Kasumi-1 (cell line): ENCODE measurements around the gene TMEM37.

Experiments
- DNase-seq, 2 experiments: peaks; one replicate each; lab custom pipeline; 2025; lab: John Stamatoyannopoulos, UW

TMEM37 gene

DNA sequence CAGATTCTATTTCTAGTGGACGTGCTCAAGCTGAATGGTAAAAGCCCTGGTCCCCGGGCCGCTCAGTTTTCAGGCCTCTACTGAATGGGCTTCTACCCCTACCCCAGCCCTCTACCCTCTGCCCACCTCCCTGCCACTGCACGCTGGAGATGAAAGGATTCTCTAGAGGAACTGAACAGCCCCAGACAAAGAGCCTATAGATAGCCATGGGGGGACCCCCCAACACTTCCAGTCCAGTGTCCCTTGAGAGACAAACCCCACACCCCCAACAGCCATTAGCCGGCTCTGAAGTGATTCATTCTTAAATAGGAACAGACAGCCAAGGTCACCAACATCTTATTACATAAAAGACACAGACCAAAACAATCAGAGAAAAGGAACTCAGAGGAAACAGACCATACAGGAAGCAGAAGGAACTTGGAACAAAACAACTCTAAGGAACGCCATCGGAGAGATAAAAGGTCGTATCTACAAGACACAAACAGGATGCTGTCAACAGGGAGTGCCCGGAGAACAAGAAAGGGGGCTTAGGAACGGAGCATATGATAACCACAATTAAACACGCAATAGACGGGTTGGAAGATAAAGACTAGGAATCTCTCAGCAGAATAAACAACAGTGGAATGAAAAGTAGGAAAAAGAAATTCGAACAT lies 23.5 kb downstream of the TMEM37 start:
- DNase-seq: no peak

DNA sequence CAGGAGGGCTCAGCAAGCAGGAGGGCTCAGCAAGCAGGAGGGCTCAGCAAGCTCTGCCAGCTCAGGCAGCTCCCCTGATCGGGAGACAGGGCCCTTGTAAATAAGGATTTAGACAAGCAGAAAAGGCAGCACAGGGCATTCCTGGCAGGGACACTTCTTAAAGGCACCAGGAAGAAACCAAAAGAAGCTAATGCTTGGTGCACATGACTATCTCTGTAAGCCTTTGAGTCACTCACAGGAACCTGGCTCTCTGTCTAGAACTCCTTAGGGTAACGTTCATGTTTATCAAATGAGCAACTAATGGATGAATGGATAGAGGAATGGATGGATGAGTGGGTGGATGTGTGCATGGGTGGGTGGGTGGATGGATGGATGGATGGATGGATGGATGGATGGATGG lies 28.4 kb downstream of the TMEM37 start:
- DNase-seq: no peak

GRCh38 chr2:119461811-119462210 lies 30.2 kb downstream of the TMEM37 start:
- DNase-seq: no peak

DNA sequence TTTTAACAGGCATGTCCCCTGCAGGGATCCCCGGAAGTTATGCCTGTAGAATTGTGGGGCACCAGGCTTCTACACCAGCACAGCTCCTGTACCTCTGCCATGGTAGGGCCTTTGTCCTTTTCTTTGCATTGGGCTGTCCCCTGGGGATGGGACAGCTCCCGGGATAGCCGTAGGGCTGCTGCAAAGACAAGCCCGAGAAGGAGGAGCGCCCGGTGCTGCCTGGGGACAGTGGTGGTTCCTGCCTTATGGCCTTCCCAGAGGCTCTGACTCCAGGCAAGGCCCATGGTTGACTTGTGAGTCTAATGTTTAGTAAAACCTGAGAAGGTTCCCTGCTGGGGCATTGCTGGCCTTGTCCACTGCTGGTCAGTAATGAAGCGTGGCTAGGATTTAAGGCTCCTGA lies 30.9 kb downstream of the TMEM37 start:
- no peak for DNase-seq

GRCh38 chr2:119463136-119463535 lies 31.5 kb downstream of the TMEM37 start:
- DNase-seq: no peak

GRCh38 chr2:119463990-119464389 lies 32.3 kb downstream of the TMEM37 start:
- DNase-seq: no peak

GRCh38 chr2:119464981-119465380 lies 33.3 kb downstream of the TMEM37 start:
- no peak for DNase-seq

DNA sequence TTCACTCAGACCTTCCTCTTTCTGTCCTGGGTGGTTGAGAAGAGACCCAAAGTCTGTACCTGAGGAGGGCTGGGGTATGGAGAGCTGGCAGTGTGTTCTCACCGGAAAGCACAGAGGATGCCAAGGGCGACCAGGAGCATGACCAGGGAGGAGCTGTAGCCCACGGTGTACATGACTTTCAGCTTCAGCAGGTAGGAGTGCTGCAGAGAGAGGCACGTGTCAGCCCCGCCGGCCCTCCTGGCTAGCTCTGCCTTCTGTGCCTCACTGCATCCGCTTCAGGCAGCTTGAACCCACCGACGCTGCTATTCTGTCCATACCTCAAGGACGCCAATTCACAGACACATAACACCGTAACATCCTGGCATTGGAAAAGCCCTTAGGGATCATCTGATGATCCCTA lies 34.0 kb downstream of the TMEM37 start:
- DNase-seq: no peak

- no peak for DNase-seq
Measured at GRCh38 chr2:119466373-119466772, 34.7 kb downstream of the TMEM37 start.

DNA sequence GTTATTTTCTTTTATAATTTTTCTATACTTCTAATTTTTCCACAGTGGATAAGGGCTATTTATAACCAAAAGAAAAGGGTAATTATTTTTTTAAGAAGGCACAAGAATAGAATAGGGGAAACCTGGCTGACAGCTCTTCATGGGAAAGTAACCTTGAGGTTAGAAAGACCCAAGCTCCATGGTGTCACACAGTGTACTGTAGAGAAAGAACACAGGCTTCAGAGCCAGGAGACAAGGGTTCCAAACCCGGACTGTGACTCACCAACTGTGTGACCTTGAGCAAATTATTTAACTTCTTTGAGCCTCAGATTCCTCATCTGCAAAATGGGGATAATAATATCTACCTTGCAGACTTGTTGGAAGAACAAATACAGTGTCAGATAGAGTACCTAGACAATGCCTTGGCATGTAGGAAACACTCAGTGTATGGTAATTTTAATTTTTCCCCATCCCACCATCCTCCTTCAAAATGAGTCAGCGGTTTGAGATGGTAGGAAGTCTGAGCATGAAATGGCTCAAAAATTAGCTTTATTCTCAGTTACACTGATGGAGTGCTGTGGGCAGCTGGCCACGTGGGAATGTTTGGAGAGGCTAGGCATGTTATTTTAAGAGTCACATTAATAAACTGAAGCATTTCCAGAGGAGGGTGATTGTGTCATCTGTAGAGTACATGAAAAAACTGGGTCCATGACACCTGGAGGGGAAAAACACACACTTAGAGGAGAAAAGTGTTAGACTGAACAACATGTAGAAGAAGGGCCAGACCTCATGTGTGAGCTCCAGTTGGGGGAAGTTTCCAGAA lies 36.7 kb downstream of the TMEM37 start:
- no peak for DNase-seq

- no peak for DNase-seq
Measured at GRCh38 chr2:119469131-119469530, 37.5 kb downstream of the TMEM37 start.

- DNase-seq: no peak
Measured at GRCh38 chr2:119469661-119470297, 38.1 kb downstream of the TMEM37 start.

DNA sequence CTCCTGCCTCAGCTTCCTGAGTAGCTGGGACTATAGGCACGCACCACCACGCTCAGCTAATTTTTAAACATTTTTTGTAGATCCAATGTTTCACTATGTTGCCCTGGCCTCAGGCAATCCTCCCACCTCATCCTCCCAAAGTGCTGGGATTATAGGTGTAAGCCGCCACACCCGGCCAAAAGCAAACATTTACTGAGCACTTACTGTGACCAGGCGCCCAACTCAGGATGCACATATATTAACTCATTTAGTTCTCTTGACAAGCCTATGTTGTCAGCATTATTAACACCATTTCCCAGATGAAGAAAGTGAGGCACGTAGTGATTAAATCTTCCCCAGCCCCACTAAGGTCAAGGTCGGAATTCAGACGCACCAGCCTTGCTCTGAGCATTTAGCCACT lies 41.1 kb downstream of the TMEM37 start:
- DNase-seq: no peak

- DNase-seq: no peak
Measured at GRCh38 chr2:119473621-119474370, 42.1 kb downstream of the TMEM37 start.

DNA sequence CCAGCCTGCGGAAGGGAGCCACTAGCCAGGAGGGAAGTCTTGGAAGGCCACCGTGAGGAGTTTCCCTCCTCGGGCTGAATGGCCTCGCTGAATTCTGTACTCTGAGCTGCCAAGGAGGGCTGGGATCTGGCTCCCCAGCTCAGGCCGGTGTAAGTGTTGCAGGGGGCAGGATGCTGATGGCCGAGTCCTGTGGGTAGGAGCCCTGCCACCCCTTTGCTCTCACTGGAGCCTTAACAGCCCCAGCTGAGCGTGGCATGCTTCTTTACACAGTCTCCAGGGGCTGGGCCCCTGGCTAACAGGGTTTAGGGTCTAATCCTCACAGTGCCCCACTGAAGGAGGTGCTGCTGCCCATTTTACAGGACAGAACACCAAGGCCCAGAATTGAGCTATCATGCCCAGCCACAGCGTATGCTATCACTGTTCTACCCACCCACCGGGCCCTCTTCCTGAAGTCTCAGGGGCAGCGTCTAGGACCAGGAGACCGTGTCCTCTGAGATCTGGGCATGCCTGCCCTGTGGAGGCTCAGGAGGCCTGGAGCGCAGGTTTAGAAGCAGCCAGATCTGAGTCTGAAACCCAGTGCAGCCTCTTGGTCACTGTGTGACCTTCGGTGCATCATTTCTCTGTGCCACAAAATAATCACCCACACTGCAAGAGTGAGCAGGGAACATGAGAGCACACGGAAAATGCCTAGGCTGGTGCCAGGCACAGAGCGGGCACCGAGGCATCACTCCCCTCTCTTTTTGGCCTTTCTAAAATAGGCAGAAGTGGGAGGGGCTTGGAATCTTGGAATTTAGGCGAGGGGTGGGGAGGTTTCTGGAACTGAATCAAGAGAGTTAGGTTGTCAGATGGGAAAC lies 42.9 kb downstream of the TMEM37 start:
- no peak for DNase-seq

DNA sequence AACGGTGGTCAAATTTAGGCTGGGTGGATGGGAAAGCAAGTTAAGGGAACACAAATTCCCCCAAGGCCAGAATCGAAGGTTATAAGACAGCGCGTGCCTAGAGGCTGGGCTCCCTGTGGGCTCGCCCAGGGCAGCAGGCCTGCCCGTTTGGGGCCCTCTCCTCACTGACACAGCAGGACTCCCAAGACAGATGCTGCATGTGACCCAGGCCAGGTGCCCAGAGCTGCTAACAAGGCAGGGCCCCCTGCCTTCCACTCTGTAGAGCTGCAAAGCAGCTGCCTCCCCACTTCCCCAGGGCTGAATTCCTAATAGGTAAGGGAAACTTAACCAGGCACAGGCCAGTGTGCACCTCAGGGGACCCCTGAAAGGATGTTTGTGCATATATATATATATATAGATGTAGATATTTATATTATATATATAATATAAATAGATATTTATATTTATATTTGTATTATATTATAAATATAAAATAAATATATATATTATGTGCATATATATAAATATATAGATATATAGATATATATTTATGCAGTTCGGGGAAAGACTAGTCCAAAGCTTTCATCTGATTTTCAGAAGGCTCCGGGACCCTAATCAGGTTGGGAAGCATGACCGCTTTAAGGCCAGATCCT lies 43.7 kb downstream of the TMEM37 start:
- no peak for DNase-seq

DNA sequence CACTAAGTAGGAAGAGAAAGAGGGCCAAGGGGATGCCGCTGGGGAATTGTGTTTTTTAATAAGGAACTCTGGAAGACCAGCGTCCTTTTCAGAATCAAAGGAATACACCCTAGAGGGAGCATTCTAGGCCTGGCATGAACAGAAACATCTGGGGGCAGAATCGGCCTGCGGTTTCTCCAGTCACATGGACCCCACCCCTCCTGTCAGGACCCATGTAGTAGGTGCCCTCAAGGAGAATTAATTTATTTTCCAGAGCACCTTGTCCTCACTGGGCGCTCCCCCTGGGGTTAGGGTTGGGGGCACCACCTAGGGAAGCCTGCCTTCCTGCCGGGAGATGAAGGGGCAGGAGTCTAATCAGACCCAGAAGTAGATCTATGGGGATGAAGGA lies 44.2 kb downstream of the TMEM37 start:
- no peak for DNase-seq

DNA sequence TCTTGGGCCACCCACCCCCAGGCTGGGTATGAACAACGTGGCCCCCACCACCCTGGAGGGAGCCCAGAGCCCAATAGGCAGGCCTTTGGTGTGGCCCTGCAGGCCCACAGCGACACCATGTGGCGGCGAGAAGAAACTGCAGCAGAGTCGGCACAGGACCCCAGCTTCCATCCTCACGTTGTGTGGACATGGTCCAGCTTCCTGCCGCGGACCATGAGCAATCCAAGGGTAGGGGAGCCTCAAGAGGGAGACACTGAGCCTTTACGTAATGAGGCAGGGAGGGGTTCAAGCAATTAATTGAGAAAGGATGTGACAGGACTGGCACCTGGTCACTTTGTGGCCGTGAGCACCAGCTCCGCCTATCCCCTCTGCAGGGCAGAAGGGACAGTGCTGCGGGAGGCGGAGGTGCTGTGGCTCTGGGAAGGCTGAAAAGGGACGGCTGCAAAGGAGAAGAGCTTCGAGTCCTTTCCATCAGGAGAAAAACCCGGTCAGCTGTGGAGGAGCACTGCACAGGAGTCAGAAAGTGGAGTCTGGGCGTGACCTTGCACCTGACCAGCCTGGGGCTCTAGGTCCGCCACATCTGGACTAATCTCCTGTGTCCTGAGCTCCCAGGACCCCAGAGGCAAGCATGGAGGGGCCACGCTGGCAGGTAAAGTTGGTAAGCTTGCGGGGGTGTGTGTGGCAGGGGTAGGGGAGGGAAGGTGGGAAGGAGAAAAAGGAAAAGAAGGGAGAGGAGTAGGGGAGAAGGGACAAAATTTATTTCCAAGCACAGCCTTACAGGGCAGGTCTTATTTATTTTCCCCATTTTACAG lies 44.9 kb downstream of the TMEM37 start:
- peak; percentile 38 to 46 for DNase-seq

- no peak for DNase-seq
Measured at GRCh38 chr2:119477113-119477505, 45.5 kb downstream of the TMEM37 start.
